GM18867 (cell line): ENCODE data around the gene ARHGEF26.

Experiments used
- ATAC-seq: cut with Tn5 transposase; IDR thresholded peaks from one replicate; pipeline ENCODE4 v1.9.1; 2021; ENCODE audit warnings: mild to moderate bottlenecking, moderate library complexity; ENCODE audit not compliant: unreplicated experiment

The ARHGEF26 gene

GRCh38 chr3:154247806-154248415 is 126.7 kb downstream of the ARHGEF26 start:
- no peak for ATAC-seq

DNA sequence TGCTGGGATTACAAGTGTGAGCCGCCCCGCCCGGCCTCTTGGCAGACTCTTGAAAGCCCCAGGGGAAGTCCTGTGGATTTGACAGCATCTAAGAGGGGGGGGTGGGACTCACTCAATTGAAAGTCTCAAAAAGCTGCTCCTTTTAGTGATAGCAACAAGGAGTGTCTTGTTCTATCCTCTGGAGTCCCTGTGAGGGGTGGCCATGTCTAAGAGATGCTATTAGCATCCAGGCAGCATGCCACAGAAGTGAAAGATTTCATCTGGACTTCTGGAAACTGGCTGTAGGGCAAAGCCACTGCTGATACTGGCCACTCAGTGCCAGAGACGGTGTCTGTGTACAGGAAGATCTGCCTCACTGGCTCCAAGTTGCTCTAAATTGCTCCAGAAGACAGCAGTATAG is 129.1 kb downstream of the ARHGEF26 start:
- ATAC-seq: no peak

DNA sequence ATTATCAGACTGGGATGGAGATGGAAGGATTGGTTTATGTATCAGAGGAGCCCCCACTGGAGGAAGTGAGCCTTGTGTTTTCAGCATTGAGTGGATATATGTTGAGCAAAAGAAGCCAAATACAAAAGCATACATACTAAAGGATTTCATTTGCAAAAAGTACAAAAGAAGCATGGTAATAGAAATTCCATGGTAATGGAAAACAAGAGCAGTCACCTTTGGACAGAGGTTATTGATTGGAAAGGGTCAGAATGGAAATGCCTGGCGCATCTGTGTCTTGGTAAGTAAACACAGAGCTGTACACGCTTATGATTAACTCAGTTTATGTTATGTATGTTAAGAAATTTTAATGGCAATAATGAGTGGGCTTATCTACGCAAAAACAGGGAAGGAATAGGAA is 130.4 kb downstream of the ARHGEF26 start:
- no peak for ATAC-seq

GRCh38 chr3:154252759-154253638 is 131.8 kb downstream of the ARHGEF26 start:
- peak; percentile 89 for ATAC-seq

DNA sequence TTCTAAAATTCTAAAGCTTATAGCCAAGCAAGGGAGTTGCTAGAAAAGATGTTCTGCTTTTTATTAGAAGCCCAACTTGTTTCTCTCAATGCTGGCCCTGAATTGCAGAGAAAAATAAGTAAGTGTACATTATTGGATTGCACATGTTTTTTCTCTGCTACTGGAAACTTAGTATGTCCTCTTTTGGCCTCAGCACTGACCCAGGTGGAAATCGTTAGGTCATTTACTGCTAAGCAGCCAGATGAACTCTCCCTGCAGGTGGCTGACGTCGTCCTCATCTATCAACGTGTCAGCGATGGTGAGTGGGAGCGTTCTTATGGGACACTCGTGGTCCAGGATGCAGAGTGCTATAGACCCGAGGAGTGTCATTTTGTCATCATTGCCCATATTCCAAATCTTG is 133.3 kb downstream of the ARHGEF26 start:
- no peak for ATAC-seq

DNA sequence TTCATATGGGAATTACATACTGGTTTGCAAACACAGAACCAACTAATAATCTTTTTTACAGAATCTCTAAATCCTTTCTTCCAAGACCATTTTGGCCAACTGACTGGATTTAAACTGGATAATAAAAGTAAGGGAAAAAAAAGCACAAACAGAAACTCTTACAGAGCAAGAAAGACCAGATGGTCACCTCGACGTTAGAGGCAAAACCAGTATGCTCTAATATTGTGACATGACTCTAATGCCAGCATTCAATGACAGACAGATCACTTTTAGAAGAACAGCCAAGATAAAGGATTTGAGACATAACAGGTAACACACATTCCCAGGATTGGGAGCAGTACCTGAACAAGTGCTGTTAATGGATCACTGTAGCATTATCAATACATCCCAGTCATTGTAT is 152.2 kb downstream of the ARHGEF26 start:
- ATAC-seq: no peak

DNA sequence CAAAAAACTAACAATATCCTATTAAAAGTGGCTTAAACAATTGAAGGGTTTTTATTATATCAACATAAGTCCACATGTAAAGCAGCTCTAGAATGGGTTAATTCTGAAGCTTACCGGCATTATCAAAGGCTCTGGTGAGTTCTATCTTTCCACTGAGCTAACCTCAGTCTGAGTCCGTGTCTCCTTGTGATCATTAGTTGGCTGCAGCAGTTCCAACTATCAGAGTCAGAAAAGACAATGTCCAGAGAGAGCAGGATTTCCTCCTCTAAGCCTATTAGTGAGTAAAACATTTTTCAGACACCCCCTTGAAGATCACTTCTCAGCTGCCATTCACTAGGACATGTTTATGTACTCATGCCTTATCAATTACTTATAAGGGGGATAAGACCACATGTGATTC is 153.2 kb downstream of the ARHGEF26 start:
- ATAC-seq: no peak

DNA sequence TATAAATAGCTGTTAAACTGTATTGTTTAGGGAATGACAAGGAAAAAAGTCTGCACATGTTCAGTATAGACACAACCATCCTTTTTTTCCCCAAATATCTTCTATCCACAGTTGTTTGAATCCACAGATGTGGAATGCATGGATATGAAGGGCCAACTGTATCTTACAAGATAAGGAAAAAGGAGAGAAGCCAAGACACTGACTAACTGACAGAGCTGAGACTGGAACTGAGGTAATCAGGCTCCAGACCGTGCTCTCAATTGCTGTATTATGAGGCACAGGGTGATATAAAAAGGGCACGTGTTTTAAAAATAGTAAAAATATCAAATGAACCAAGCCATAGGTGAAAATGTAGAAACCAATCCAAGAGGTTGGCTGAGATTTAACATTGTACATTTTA is 154.1 kb downstream of the ARHGEF26 start:
- no peak for ATAC-seq

DNA sequence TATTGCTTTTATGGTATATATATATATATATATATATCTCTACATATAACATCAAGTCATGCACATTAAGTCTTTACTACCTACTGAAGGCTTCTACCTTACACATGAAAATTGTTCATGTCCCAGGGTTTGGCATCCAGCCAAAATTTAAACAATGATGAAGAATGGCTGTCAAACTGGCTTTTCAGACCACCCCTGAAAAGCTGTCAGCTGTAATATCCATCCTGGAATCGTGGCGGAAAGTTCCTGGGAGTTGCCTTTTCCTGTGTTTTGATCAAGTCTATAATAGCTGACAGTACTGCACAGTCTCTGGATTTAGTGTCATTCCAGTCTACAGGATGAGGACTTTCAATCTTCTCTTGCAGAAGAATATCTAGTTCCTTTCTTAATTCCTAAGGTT is 154.8 kb downstream of the ARHGEF26 start:
- no peak for ATAC-seq

GRCh38 chr3:154280161-154280560 is 159.0 kb downstream of the ARHGEF26 start:
- ATAC-seq: no peak

DNA sequence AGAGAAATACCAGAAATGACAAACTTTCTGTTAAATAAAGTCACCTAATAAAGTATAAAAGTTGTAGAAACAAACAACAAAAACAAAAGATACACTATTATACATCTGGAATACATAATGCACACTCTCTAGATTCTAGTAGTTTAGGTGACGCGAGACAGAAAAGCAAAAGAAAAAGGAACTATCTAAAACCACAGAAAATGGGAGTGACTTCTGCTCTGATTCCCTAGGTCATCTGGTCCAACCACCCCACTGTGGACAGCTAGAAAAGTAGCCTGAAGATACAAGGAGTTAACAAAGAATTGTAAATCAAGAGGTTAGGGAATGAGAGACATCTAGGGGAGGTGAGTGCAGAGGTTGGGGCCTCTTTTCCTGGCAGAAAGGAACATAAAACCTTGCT is 164.0 kb downstream of the ARHGEF26 start:
- peak; percentile 75 for ATAC-seq

DNA sequence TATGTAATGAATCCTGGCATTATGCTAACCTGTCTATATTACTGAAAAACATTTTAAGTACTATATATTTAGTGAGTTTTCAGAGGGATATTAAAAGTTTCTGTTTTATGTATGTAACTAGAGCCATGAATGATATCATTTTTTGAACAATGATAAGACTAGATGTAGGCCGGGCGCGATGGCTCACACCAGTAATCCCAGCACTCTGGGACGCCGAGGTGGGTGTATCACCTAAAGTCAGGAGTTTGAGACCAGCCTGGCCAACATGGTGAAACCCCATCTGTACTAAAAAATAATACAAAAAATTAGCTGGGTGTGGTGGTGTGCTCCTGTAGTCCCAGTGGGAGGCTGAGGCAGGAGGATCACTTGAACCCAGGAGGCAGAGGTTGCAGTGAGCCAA is 169.0 kb downstream of the ARHGEF26 start:
- no peak for ATAC-seq

DNA sequence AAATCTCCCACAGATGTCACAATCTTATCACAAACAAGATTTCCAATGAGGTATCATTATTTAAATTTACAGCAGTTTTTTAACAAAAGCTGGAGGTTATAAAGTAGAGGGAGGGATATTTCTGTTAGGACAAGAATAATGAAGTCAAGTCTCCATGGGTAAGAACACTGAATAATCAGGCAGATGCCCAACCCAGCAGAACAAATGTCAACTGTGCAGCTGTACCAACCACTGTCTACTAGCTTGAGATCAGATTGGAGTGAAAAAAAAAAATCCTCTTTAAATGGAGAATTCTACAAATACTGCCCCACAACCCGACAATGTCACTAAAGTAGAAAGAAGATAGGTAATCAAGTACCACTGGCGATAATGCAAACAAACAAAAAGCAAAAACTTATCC is 172.8 kb downstream of the ARHGEF26 start:
- ATAC-seq: no peak

DNA sequence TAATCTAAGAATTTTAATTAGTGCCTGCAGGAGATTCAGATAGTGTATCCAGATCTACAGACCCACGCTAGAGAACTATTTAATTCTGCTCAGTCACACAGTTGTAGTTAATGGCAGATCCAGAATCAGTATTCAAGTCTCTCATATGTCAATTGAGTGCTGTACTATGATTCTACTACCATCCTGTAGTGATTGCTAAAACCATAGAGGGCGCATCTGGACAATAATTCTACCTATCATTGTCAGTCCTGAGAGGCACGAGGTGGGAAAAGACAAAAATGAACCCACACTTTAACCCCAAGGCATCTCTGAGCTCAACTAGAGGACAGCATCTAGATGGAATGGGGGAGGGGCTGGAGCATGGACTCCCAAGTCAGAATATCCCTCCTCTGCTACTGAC is 180.4 kb downstream of the ARHGEF26 start:
- ATAC-seq: no peak

GRCh38 chr3:154304116-154304786 is 183.1 kb downstream of the ARHGEF26 start:
- ATAC-seq: no peak

- ATAC-seq: no peak
Observed at GRCh38 chr3:154304936-154305335, 183.7 kb downstream of the ARHGEF26 start.

DNA sequence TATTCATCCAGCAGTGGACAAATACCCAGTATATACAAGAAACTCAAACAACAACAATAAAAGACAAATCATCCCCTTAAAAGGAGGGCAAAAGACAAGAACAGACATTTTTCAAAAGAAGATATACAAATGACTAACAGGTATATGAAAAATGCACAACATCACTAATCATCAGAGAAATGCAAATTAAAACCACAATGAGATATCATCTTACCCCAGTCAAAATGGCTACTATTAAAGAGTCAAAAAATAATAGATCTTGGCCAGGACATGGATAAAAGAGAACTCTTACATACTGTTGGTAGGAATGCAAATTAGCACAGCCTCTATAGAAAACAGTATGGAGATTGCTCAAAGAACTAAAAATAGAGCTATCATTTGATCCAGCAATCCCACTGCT is 186.2 kb downstream of the ARHGEF26 start:
- ATAC-seq: no peak
